Measurements from ENCODE around the gene ALK.

The ALK gene

GRCh38 chr2:29662861-29663260 is 258.5 kb downstream of the ALK start:
- TF ChIP-seq CTCF (IDR thresholded peaks at IDR 0.05): no peak
- DNase-seq (ENCODE audit: low spot score): no peak

GRCh38 chr2:29660201-29660600 is 261.2 kb downstream of the ALK start:
- TF ChIP-seq CTCF (IDR thresholded peaks at IDR 0.05): no peak
- Histone ChIP-seq H3K27ac (no peak overlapping the region), H3K4me3 (no peak overlapping the region)
- no peak for DNase-seq (ENCODE audit: low spot score)

More at GRCh38 chr2:29662861-29663260, 258.5 kb downstream of the ALK start:
- Histone ChIP-seq H3K27ac (no peak overlapping the region), H3K4me3 (no peak overlapping the region)

- H3K4me3 ChIP-seq: no peak overlapping the region
- no peak for TF ChIP-seq CTCF (IDR thresholded peaks at IDR 0.05)
- no peak overlapping the region for H3K27ac ChIP-seq
- DNase-seq (ENCODE audit: low spot score): no peak
These were observed 262.2 kb downstream of the ALK start for GRCh38 chr2:29659178-29659577.

GRCh38 chr2:29657674-29658073 is 263.7 kb downstream of the ALK start:
- no peak for DNase-seq (ENCODE audit: low spot score)
- no peak overlapping the region for H3K4me3 ChIP-seq
- no peak for TF ChIP-seq CTCF (IDR thresholded peaks at IDR 0.05)
- no peak overlapping the region for H3K27ac ChIP-seq

GRCh38 chr2:29655391-29656086 is 265.8 kb downstream of the ALK start:
- no peak overlapping the region for H3K4me3 ChIP-seq
- DNase-seq (ENCODE audit: low spot score): no peak
- TF ChIP-seq CTCF (IDR thresholded peaks at IDR 0.05): no peak
- no peak overlapping the region for H3K27ac ChIP-seq

GRCh38 chr2:29650631-29651097 is 270.7 kb downstream of the ALK start:
- Histone ChIP-seq H3K4me3 (no peak overlapping the region), H3K27ac (no peak overlapping the region)
- TF ChIP-seq CTCF (IDR thresholded peaks at IDR 0.05): no peak
- DNase-seq (ENCODE audit: low spot score): no peak

- no peak for TF ChIP-seq CTCF (IDR thresholded peaks at IDR 0.05)
- no peak overlapping the region for H3K27ac ChIP-seq
- no peak overlapping the region for H3K4me3 ChIP-seq
- DNase-seq (ENCODE audit: low spot score): no peak
These were observed 276.4 kb downstream of the ALK start for GRCh38 chr2:29644949-29645348.
